Astrocyte (in vitro differentiated cells and primary cell): ENCODE data around the gene SLC2A13. TPM values are rescaled to one million over a fixed set of nuclear protein-coding genes. Genes with fewer than 3 reads are reported as not detected.
"Not testable (repeated sequence)": the region's sequence is repeated elsewhere in the genome, so short reads cannot be mapped to it uniquely, and the experiment has no call there.

Experiments
- DNase-seq: peaks from one replicate; pipeline ENCODE4 v3.0.0-alpha.2; 2010; ENCODE audit warnings: low read depth
- FAIRE-seq: peaks from 2 replicates; lab custom pipeline; 2011; peaks lifted over from hg19 to GRCh38; lab: Jason Lieb, UNC
- H2AFZ ChIP-seq: 2 replicates; pipeline ENCODE4 v1.6.0; 2012; ENCODE audit warnings: low read depth, low read length, inconsistent platforms
- H3K27ac ChIP-seq: 2 replicates; pipeline ENCODE4 v1.5.1; 2011; ENCODE audit warnings: low read depth, low read length, inconsistent platforms
- H3K27me3 ChIP-seq: 2 replicates; pipeline ENCODE4 v1.6.0; 2011; ENCODE audit warnings: low read length, inconsistent platforms; ENCODE audit not compliant: insufficient read depth
- H3K36me3 ChIP-seq: 2 replicates; pipeline ENCODE4 v1.5.1; 2011; ENCODE audit warnings: low read length, inconsistent platforms; ENCODE audit not compliant: insufficient read depth
- H3K4me1 ChIP-seq: 2 replicates; pipeline ENCODE4 v1.5.1; 2011; ENCODE audit warnings: low read length, inconsistent platforms; ENCODE audit not compliant: insufficient read depth
- H3K4me2 ChIP-seq: 2 replicates; pipeline ENCODE4 v1.6.0; 2012; ENCODE audit warnings: low read length, inconsistent platforms
- H3K4me3 ChIP-seq: 2 replicates; pipeline ENCODE4 v1.5.1; 2011; ENCODE audit warnings: low read depth, mild to moderate bottlenecking, low read length, inconsistent platforms; ENCODE audit not compliant: insufficient read depth
- H3K79me2 ChIP-seq: 2 replicates; pipeline ENCODE4 v1.6.0; 2012; ENCODE audit warnings: mild to moderate bottlenecking, low read length, inconsistent platforms; ENCODE audit not compliant: insufficient read depth
- H3K9ac ChIP-seq: 2 replicates; pipeline ENCODE4 v1.6.0; 2012; ENCODE audit warnings: mild to moderate bottlenecking, low read length, inconsistent platforms
- H3K9me3 ChIP-seq: 2 replicates; pipeline ENCODE4 v1.5.1; 2012; ENCODE audit warnings: low read depth, mild to moderate bottlenecking, low read length, inconsistent platforms; ENCODE audit not compliant: insufficient read depth
- H4K20me1 ChIP-seq: 2 replicates; pipeline ENCODE4 v1.6.0; 2012; ENCODE audit warnings: low read length, inconsistent platforms; ENCODE audit not compliant: insufficient read depth
- H3K27ac Mint-ChIP-seq: one replicate; pipeline ENCODE4 v1.8.0; 2021; ENCODE audit warnings: mild to moderate bottlenecking, mixed read lengths; ENCODE audit not compliant: unreplicated experiment
- H3K27me3 Mint-ChIP-seq: one replicate; pipeline ENCODE4 v1.8.0; 2021; ENCODE audit warnings: low read depth, mixed read lengths; ENCODE audit not compliant: unreplicated experiment
- H3K36me3 Mint-ChIP-seq: one replicate; pipeline ENCODE4 v1.8.0; 2021; ENCODE audit warnings: low read depth, mixed read lengths; ENCODE audit not compliant: unreplicated experiment
- H3K4me1 Mint-ChIP-seq: one replicate; pipeline ENCODE4 v1.8.0; 2021; ENCODE audit warnings: low read depth, mixed read lengths; ENCODE audit not compliant: unreplicated experiment
- H3K4me3 Mint-ChIP-seq: one replicate; pipeline ENCODE4 v1.8.0; 2021; ENCODE audit warnings: mild to moderate bottlenecking, moderate library complexity, mixed read lengths; ENCODE audit not compliant: unreplicated experiment
- H3K9me3 Mint-ChIP-seq: one replicate; pipeline ENCODE4 v1.8.0; 2021; ENCODE audit warnings: mild to moderate bottlenecking, mixed read lengths; ENCODE audit not compliant: unreplicated experiment
- EZH2 ChIP-seq: IDR thresholded peaks from 2 replicates; pipeline ENCODE4 v1.6.1; 2012; ENCODE audit warnings: mild to moderate bottlenecking, low read length, inconsistent platforms; ENCODE audit not compliant: insufficient read depth
- total RNA-seq: library from RNA; stranded (reverse); gene quantifications from 2 replicates; pipeline ENCODE4 v1.2.1, GENCODE V29; 2021
- TF ChIP-seq, protein P1 (sequence below): IDR thresholded peaks from 2 replicates; pipeline ENCODE4 v1.5.1; 2011; ENCODE audit warnings: low read depth, mild to moderate bottlenecking, inconsistent platforms, low read length, moderate library complexity; ENCODE audit not compliant: insufficient read depth

Gene SLC2A13
- total RNA-seq, 1 donor from 2014 or later: 10.2 TPM

DNA sequence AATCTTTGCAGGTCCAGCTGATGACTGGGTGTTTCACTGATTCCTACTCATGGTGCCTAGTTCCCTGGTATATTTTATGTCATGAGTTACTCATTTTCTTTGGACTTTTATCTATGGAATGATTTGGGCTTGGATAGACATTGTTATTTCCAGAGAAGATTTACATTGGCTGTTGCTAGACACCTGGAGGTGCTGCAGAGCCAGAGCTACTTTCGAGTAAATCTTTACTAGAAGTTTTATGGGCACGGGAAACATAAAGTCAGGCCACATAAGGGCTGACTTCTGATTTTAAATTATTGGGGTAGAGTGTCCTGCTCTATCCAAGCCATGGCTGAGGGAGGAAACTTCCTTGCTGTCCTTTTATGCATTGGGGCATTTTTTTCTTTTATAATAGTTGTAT, 310.4 kb downstream of the SLC2A13 start:
- peaks cover 3% of the 10 kb centered on the region for H3K36me3 Mint-ChIP-seq
- H3K27ac Mint-ChIP-seq: no peak overlapping the region
- TF ChIP-seq, protein P1, sequence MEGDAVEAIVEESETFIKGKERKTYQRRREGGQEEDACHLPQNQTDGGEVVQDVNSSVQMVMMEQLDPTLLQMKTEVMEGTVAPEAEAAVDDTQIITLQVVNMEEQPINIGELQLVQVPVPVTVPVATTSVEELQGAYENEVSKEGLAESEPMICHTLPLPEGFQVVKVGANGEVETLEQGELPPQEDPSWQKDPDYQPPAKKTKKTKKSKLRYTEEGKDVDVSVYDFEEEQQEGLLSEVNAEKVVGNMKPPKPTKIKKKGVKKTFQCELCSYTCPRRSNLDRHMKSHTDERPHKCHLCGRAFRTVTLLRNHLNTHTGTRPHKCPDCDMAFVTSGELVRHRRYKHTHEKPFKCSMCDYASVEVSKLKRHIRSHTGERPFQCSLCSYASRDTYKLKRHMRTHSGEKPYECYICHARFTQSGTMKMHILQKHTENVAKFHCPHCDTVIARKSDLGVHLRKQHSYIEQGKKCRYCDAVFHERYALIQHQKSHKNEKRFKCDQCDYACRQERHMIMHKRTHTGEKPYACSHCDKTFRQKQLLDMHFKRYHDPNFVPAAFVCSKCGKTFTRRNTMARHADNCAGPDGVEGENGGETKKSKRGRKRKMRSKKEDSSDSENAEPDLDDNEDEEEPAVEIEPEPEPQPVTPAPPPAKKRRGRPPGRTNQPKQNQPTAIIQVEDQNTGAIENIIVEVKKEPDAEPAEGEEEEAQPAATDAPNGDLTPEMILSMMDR: no peak
- TF ChIP-seq EZH2: no peak
- H3K79me2 ChIP-seq: no peaks in the 10 kb centered on the region
- no peak for FAIRE-seq
- no peaks in the 10 kb centered on the region for H3K9me3 ChIP-seq
- no peaks in the 10 kb centered on the region for H3K4me1 Mint-ChIP-seq
- no peak overlapping the region for H3K4me3 Mint-ChIP-seq
- no peak overlapping the region for H3K4me2 ChIP-seq
- no peaks in the 10 kb centered on the region for H3K27me3 ChIP-seq
- H3K36me3 ChIP-seq: no peaks in the 10 kb centered on the region
- H3K4me3 ChIP-seq: no peak overlapping the region
- no peak overlapping the region for H3K9ac ChIP-seq
- H3K27ac ChIP-seq: no peak overlapping the region
- no peak overlapping the region for H2AFZ ChIP-seq
- H3K9me3 Mint-ChIP-seq: no peaks in the 10 kb centered on the region
- DNase-seq: no peak
- no peaks in the 10 kb centered on the region for H3K4me1 ChIP-seq
- no peaks in the 10 kb centered on the region for H4K20me1 ChIP-seq
- H3K27me3 Mint-ChIP-seq: no peaks in the 10 kb centered on the region

DNA sequence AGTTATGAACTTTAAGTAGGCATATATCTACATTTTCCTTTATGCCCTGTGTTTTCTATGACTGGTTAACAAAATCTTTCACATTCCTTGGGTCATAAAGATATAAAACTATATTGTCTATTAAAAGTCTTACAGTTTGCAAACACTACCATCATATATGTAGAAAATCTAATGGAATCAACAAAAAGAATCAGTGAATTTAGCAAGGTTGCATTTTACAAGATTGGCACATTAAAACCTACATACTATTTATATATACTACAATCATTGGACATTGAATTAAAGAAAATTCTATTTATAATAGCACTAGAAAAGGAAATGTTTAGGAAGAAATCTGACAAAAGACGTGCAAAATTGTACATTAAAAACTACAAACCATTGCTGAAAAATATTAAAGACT, 312.9 kb downstream of the SLC2A13 start:
- Histone ChIP-seq H3K27ac (no peak overlapping the region), H3K4me1 (no peaks in the 10 kb centered on the region), H3K4me3 (no peak overlapping the region), H3K36me3 (no peaks in the 10 kb centered on the region), H2AFZ (no peak overlapping the region), H3K9ac (no peak overlapping the region), H3K27me3 (no peaks in the 10 kb centered on the region), H4K20me1 (no peaks in the 10 kb centered on the region), H3K9me3 (no peaks in the 10 kb centered on the region), H3K4me2 (no peak overlapping the region), H3K79me2 (no peaks in the 10 kb centered on the region)
- Mint-ChIP-seq H3K36me3 (no peaks in the 10 kb centered on the region), H3K27ac (no peak overlapping the region), H3K4me3 (no peak overlapping the region), H3K9me3 (no peaks in the 10 kb centered on the region), H3K27me3 (no peaks in the 10 kb centered on the region), H3K4me1 (no peaks in the 10 kb centered on the region)
- FAIRE-seq (no peak), DNase-seq (no peak)
- no peak for TF ChIP-seq EZH2
- TF ChIP-seq, protein P1: no peak

DNA sequence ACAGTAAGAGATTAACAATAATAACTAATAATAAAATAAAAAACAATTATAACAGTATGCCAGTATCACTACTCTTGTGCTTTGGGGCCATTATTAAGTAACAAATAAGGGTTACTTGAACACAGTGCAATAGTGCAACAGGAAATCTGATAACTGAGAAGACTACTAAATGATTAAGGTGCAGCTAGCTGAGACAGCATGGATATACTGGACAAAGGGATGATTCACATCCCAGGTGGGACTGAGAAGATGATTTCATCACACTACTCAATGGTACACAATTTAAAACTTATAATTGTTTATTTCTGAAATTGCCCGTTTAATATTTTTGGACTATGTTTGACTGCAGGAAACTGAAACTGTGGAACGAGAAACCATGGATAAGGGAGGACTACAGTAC, 317.6 kb downstream of the SLC2A13 start:
- Histone ChIP-seq H3K27me3 (no peaks in the 10 kb centered on the region), H3K36me3 (no peaks in the 10 kb centered on the region), H3K27ac (no peak overlapping the region), H3K4me3 (no peak overlapping the region), H3K4me2 (no peak overlapping the region), H3K79me2 (no peaks in the 10 kb centered on the region), H2AFZ (no peak overlapping the region), H3K9me3 (no peaks in the 10 kb centered on the region), H3K4me1 (no peaks in the 10 kb centered on the region), H3K9ac (no peak overlapping the region), H4K20me1 (no peaks in the 10 kb centered on the region)
- Mint-ChIP-seq H3K9me3 (peaks cover 2% of the 10 kb centered on the region), H3K4me1 (no peaks in the 10 kb centered on the region), H3K27ac (no peak overlapping the region), H3K4me3 (no peak overlapping the region), H3K36me3 (no peaks in the 10 kb centered on the region), H3K27me3 (no peaks in the 10 kb centered on the region)
- no peak for TF ChIP-seq EZH2
- TF ChIP-seq, protein P1: no peak
- FAIRE-seq: no peak
- DNase-seq: no peak

DNA sequence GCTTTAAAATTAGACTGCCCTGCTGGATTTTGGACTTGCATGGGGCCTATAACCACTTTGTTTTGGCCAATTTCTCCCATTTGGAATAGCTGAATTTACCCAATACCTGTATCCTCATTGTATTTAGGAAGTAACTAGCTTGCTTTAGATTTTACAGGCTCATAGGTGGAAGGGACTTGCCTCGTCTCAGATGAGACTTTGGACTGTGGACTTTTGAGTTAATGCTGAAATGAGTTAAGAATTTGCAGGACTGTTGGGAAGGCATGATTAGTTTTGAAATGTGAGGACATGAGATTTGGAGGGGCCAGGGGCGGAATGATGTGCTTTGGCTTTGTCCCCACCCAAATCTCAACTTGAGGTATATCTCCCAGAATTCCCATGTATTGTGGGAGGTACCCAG, 320.1 kb downstream of the SLC2A13 start:
- H3K27me3 Mint-ChIP-seq, H3K27ac Mint-ChIP-seq, H4K20me1 ChIP-seq, FAIRE-seq, H3K4me1 ChIP-seq, H3K4me2 ChIP-seq, H3K36me3 ChIP-seq, H3K9me3 ChIP-seq, H3K27ac ChIP-seq, H2AFZ ChIP-seq, H3K4me3 ChIP-seq, H3K9me3 Mint-ChIP-seq, H3K4me1 Mint-ChIP-seq, DNase-seq, H3K27me3 ChIP-seq, H3K36me3 Mint-ChIP-seq, H3K79me2 ChIP-seq, H3K4me3 Mint-ChIP-seq, H3K9ac ChIP-seq: not testable (repeated sequence)
